HG02571 (cell line): Measurements from ENCODE around the gene ANXA2.
"Not testable (repeated sequence)": the region's sequence is repeated elsewhere in the genome, so short reads cannot be mapped to it uniquely, and the experiment has no call there.

Source experiments
- ATAC-seq: cut with Tn5 transposase; IDR thresholded peaks from one replicate; pipeline ENCODE4 v1.9.1; 2021; ENCODE audit warnings: mild to moderate bottlenecking, moderate library complexity; ENCODE audit not compliant: unreplicated experiment

ANXA2 gene

GRCh38 chr15:60411774-60412425 is 14.1 kb upstream of the ANXA2 start:
- ATAC-seq: no peak

DNA sequence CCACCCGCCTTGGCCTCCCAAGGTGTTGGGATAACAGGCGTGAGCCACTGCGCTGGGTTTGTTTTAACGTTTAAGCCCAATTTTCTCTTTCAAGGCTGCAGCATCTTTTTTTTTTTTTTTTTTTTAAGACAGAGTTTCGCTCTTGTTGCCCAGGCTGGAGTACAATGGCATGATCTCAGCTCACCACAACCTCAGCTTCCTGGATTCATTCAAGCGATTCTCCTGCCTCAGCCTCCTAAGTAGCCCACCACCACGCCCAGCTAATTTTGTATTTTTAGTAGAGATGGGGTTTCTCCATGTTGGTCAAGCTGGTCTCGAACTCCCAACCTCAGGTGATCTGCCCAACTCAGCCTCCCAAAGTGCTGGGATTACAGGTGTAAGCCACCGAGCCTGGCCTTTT is 12.6 kb upstream of the ANXA2 start:
- not testable (repeated sequence) for ATAC-seq

- no peak for ATAC-seq
Observed at GRCh38 chr15:60408463-60408981, 10.7 kb upstream of the ANXA2 start.

GRCh38 chr15:60407415-60407805 is 9.6 kb upstream of the ANXA2 start:
- ATAC-seq: no peak

DNA sequence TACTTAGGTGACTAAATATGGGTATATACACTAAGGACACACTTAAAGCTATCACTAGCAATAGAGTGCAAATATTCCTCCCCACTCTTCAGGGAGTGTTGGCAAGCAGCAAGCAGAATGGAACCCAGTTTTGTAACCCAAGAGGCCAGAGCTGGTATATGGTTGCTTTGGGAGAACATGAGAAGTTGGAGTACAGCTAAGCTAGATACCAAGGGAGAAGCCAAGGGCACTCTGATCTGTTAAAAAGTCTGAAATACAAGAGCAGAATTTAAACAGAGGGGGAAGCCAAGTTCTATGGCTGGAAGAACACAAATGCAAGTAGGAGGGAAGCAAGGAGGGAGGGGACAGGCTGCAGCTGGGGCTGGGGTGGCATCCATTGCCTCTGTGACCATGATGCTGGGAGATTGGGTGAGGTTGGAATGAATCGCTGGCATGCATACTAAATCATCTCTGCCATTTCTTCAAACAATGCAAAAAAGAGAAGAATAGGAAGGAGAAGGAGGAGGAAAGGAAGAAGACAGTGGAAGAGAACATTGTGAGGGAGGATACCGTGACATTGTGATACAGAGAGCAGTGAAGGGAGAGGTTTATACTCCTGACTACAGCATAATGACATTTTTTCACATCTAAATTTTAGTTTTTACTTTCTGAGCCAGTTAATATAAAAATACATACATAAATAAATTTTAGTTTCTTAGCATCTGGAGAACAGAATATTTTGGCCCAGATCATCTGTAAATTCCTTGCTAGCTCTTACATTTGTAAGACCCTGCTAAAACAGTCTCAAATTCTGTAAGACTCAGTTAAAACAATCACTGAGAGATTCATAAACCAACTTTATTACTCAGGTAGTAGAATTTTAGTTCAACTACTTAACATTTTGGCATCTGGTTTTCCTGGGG is 9.0 kb upstream of the ANXA2 start:
- ATAC-seq: no peak

DNA sequence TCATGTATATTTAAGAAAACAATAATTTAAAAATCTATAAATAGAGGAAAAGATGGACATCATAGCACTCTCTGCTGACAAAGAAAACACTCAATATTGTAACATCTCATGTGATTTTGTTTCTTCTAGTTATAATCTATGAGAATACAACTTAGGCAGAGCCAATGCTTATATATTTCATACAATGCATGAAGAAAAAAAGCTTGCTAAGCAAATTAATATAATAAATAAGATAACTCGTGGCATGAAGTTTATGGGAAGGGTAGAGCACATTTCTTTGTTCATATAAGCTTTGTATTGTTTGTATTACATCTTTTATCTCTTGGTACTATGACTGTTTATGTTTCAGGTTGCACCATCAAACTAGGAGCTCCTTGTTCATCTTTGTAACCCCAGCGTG is 7.6 kb upstream of the ANXA2 start:
- no peak for ATAC-seq

DNA sequence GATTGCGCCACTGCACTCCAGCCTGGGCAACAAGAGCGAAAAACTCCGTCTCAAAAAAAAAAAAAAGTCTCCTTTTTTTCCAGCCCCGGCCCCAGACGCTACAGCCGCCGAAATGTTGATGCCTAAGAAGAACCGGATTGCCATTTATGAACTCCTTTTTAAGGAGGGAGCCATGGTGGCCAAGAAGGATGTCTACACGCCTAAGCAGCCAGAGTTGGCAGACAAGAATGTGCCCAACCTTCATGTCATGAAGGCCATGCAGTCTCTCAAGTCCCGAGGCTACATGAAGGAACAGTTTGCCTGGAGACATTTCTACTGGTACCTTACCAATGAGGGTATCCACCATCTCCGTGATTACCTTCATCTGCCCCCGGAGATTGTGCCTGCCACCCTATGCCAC is 6.6 kb upstream of the ANXA2 start:
- ATAC-seq: not testable (repeated sequence)

DNA sequence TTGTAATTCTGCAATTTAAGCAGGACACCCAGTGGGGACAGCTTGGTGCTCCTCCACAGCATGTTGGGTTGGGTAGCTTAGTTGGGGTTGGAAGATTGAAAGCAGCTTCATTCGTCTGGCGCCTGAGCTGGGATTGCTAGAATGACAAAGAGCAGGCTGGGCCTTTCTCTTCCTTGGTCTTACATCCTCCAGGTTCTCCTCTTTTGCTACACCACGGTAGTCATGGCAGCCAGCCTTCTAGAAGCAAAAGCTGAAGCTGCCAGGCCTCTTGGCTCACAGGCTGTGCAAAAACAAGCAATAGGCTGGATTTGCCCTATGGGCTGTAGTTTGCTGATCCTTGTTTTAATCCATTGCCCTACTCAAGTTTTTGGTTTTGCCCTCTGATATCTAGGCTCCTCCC is 3.2 kb upstream of the ANXA2 start:
- ATAC-seq: no peak

DNA sequence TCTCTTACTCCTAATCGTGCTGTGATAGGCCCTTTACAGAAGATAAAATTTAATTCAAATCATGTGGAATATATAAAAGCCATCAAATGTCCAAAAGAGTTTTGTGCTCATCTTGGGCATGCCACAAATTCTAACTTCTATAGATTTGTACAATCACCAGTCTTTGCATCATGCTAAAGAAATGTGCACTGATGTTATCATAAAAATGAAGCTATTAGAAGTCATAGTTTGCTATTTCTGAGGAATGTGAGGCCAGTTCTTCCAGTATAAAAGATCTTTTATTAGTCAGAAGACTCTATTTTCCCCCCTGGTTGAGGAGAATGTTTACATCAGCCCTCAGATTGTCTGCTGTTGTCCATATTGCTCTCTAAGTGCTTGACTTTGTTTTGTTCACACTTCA is 2.1 kb upstream of the ANXA2 start:
- ATAC-seq: no peak

GRCh38 chr15:60399246-60399915 is 1.6 kb upstream of the ANXA2 start:
- no peak for ATAC-seq

DNA sequence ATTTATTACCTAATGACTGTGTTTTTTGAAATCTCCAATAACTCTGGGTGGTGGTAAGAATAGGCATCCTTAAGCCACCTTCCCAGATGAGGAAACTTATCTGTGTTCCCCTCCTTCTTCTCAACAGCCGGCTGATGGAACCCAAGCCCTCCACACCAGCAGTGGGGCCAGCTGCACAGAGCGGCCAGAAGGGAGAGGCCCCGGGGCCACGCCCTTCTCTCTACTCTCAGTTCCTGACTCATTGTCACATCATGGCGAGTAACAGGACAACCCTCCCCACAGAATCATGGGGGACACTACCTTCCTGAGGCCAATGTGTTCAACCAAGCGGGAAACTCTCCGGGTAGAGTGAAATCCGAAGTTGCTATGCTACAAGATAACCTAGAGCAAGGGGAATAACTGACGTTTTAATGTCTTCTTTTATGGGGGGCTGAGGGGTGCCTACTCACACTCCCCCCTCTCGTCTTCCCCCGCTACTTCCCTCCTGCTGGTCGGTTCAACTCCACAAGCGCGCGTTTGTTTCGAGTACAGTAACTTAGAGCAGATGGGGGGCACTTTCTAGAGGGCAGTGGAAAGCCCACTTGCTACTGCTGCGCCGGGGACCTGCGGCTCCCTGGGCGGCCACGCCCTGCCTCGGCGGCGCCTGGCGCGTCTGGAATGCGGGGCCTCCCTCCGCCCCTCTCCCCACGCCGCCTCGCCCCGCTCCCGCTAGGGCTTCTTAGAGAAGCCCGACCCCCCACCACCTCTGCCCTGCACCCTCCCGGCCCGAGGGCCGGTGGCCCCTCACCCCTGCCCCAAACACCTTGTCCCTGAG is 621 bp downstream of the ANXA2 start:
- ATAC-seq: peak; percentile 74

DNA sequence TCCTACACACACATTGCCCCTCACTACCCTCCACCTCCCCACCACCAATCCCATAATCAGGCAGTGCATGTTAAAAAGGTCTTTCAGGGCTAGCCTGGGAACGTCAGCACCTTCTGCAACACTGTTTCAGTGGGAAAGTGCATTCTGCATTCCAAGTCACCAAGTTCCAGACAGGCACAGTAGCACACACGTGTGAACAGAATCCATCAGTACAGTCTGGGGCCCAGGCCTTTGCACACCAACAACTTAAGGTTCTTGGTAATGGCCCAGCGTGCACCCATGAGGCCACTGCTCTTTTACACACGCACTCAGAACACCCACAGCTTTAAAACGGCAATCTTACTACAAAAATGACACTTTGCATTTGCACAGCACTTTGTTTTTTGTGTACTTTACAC is 1.2 kb downstream of the ANXA2 start:
- no peak for ATAC-seq

DNA sequence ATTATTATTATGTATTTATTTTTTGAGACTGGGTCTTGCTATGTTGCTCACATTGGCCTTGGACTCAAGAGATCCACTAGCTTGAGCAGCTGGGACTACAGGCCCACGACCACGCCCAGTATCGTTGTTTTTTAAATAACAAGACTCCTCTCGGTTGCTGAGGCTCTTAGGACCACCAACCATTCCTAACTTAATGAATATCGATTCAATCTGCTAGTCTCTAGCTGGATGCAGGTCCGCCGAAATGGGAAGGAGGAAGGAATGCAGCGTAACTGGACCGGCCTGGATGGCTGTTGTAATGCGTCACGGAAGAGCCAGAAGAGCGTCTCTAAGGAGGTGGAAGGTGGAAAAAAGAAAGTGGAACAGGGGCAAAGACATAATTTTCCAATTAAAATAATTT is 1.7 kb downstream of the ANXA2 start:
- ATAC-seq: no peak

DNA sequence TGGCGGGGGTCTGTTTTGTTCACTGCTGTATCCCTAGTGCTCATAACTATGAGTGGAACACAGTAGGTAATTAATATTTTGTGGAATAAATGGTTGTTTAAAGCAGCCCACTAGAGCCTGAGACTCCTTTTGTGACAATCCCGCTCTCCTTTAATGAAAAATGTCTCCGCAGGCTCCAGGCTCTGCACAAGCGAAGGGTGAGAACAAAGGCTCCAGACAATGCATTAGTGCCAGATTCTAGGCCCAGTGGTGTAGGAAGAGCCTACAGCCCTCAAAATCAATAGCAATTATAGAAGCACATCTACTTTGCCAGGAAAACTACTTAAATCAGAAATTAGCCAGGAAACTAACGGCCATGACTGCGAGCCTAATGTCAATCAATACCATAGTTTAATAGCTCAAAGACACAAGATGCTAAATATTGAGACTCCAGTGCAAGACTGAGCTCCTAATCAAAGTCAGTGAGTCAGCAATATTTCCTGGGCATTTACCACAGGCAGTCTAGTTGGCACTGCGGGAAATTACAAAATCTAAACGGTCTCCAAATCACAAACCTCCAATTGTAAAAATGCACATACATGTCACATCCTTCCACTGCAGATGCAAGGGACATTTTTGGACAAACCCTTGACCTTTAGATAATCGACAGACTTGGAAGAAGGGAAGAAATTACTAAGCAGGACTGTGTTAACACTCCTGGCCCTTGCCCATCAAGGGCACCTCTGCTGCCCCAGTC is 2.3 kb downstream of the ANXA2 start:
- ATAC-seq: no peak

DNA sequence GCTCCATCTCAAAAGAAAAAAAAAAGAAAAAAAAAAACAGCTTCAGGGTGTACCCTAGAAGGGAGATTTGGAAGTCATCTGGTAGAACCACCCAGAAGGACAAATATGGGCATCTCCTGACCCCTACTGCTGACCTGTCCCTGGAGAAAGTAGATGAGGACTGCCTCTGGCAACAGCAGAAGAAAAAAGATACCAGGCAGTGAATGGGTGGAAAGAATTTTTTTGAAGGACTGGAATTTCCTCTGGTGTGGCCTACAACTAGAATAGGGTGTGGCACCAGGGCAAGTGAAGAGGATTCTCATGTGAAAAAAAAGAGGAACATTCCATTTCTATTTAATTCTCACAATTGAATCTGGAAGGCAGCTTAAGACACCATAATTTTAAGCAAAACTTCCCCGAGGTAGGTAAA is 3.1 kb downstream of the ANXA2 start:
- no peak for ATAC-seq

DNA sequence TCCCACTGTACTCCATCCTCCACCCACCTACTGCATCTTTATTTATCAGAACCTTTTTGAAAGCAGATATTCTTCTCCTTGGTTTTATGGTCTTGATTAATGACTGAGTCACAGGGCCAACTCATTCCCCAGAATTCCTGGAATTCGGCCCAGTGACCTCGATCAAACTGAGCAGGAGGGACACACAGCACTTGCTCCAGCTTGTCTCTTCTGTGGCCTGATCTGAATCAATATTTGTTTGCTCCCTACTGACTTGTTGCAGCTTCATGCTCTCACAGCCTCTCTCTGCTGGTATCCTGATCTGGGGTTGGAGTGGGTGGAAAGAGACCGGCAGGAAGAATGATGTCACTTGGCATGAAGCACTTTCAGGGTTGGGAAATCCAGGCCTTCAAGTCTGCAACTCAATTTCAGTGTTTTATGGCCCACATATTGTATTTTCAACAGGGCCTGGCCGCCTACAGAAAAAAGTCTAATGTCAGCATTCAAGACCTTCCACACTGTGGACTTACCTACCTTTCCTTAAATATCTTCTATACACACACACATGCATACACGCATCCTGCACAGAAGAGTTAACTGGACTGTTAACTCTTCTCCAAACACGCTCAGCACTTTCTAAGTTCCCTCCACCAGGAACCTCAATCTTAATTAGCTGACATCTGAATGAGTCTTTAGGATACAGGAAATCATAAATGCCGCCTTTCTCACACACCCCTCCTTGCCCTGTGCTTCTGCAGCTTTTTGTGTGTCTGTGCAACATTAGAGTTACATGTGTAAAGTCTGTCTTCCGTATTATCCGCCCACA is 4.6 kb downstream of the ANXA2 start:
- no peak for ATAC-seq

GRCh38 chr15:60392601-60392985 is 5.2 kb downstream of the ANXA2 start:
- ATAC-seq: no peak

GRCh38 chr15:60391722-60392315 is 6.0 kb downstream of the ANXA2 start:
- ATAC-seq: no peak
